ENCODE results near the gene C2. TPM values are rescaled to one million over a fixed set of nuclear protein-coding genes. Genes with fewer than 3 reads are reported as not detected.

Gene C2
- total and polyA plus RNA-seq, 2 donors from 2014 or later, result 38.7 to 84.0 TPM

- no peak overlapping the region for H3K4me3 ChIP-seq (ENCODE audit: low read length in 3 of 3)
- DNase-seq, result peak in 1 of 5 donors; percentile 69
- no peak overlapping the region for H3K9ac ChIP-seq (ENCODE audit: low read length in 3 of 3)
- H3K9me3 ChIP-seq (ENCODE audit: control insufficient read depth in 2 of 3, insufficient read depth in 1 of 3, low read length in 3 of 3), result no peaks in the 10 kb centered on the region
- peaks cover 0 to 2% (median 0%) of the 10 kb centered on the region in 3 donors for H3K4me1 ChIP-seq (ENCODE audit: control insufficient read depth in 2 of 3, insufficient read depth in 2 of 3, low read depth in 1 of 3, low read length in 3 of 3)
- H3K36me3 ChIP-seq (ENCODE audit: control insufficient read depth in 2 of 3, insufficient read depth in 3 of 3, low read length in 3 of 3), result peaks cover 2 to 51% (median 27%) of the 10 kb centered on the region in 3 donors
- no peak for TF ChIP-seq CTCF (IDR thresholded peaks at IDR 0.05; ENCODE audit: borderline replicate concordance, extremely low read depth, insufficient read depth)
- no peak overlapping the region for H3K27ac ChIP-seq (ENCODE audit: low read depth in 2 of 2, low read length in 2 of 2)
- intact Hi-C loops (cut with DNase I), result no loop called here
- FAIRE-seq, result no peak
- no peaks in the 10 kb centered on the region for H3K27me3 ChIP-seq (ENCODE audit: control insufficient read depth, insufficient read depth, low read length)
These were observed 42.9 kb upstream of the C2 start for GRCh38 chr6:31884528-31885035.

DNA sequence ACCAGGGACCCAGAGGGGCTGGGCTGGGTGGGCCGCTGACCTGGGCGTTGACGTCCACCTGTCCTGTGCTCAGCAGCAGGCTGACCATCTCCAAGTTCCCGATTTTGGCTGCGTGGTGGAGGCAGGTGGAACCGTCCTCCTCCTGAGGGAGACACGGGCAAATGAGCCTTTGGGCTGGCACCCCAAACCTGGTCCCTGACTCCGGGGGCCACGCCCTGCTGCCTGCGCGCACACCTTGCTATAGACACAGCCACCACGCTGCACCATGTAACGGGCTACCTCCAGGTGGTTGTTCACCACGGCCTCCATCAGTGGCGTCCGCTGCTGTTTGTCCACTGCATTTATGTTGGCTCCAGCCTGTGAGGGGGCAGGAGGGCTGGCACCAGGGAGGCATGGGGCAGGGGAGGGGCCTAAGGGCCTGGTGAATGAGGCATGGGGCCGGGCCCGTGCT is 41.0 kb upstream of the C2 start:
- H3K36me3 ChIP-seq (ENCODE audit: control insufficient read depth in 2 of 3, insufficient read depth in 3 of 3, low read length in 3 of 3), result peaks cover 6 to 39% (median 22%) of the 10 kb centered on the region in 3 donors
- H3K4me1 ChIP-seq (ENCODE audit: control insufficient read depth in 2 of 3, insufficient read depth in 2 of 3, low read depth in 1 of 3, low read length in 3 of 3), result peaks cover 0 to 2% (median 0%) of the 10 kb centered on the region in 3 donors
- peak in 1 of 5 donors; percentile 68 for DNase-seq
- H3K27me3 ChIP-seq (ENCODE audit: control insufficient read depth, insufficient read depth, low read length), result no peaks in the 10 kb centered on the region
- no peak for TF ChIP-seq CTCF (IDR thresholded peaks at IDR 0.05; ENCODE audit: borderline replicate concordance, extremely low read depth, insufficient read depth)
- FAIRE-seq, result no peak
- H3K9ac ChIP-seq (ENCODE audit: low read length in 3 of 3), result no peak overlapping the region
- no peaks in the 10 kb centered on the region for H3K9me3 ChIP-seq (ENCODE audit: control insufficient read depth in 2 of 3, insufficient read depth in 1 of 3, low read length in 3 of 3)
- no peak overlapping the region for H3K27ac ChIP-seq (ENCODE audit: low read depth in 2 of 2, low read length in 2 of 2)
- H3K4me3 ChIP-seq (ENCODE audit: low read length in 3 of 3), result no peak overlapping the region
- intact Hi-C loops (cut with DNase I), result no loop called here

- no peak for DNase-seq
- no peak overlapping the region for H3K27ac ChIP-seq (ENCODE audit: low read depth in 2 of 2, low read length in 2 of 2)
These were observed 40.1 kb upstream of the C2 start for GRCh38 chr6:31887173-31888007.

More at GRCh38 chr6:31887173-31888007, 40.1 kb upstream of the C2 start:
- no peak for TF ChIP-seq CTCF (IDR thresholded peaks at IDR 0.05; ENCODE audit: borderline replicate concordance, extremely low read depth, insufficient read depth)
- intact Hi-C loops (cut with DNase I), result no loop called here
- Histone ChIP-seq H3K36me3 (ENCODE audit: control insufficient read depth in 2 of 3, insufficient read depth in 3 of 3, low read length in 3 of 3) (peaks cover 8 to 39% (median 22%) of the 10 kb centered on the region in 3 donors), H3K9ac (ENCODE audit: low read length in 3 of 3) (no peak overlapping the region), H3K4me1 (ENCODE audit: control insufficient read depth in 2 of 3, insufficient read depth in 2 of 3, low read depth in 1 of 3, low read length in 3 of 3) (peaks cover 0 to 2% (median 0%) of the 10 kb centered on the region in 3 donors), H3K9me3 (ENCODE audit: control insufficient read depth in 2 of 3, insufficient read depth in 1 of 3, low read length in 3 of 3) (no peaks in the 10 kb centered on the region), H3K4me3 (ENCODE audit: low read length in 3 of 3) (no peak overlapping the region), H3K27me3 (ENCODE audit: control insufficient read depth, insufficient read depth, low read length) (no peaks in the 10 kb centered on the region)
- FAIRE-seq, result no peak
